Measurements from ENCODE around the gene JMJD1C. TPM values are rescaled to one million over a fixed set of nuclear protein-coding genes. Genes with fewer than 3 reads are reported as not detected.
"Not testable (repeated sequence)": the region's sequence is repeated elsewhere in the genome, so short reads cannot be mapped to it uniquely, and the experiment has no call there.

The JMJD1C gene
- polyA plus RNA-seq, 3 donors: 96.7 to 112 (median 108) TPM

GRCh38 chr10:63369711-63370110 is 96.1 kb downstream of the JMJD1C start:
- no peak for DNase-seq (ENCODE audit: low read depth in 3 of 3, low spot score in 2 of 3)

GRCh38 chr10:63368365-63368764 is 97.4 kb downstream of the JMJD1C start:
- no peak for DNase-seq (ENCODE audit: low read depth in 3 of 3, low spot score in 2 of 3)

- DNase-seq (ENCODE audit: low read depth in 3 of 3, low spot score in 2 of 3): no peak
Measured at GRCh38 chr10:63366933-63367332, 98.8 kb downstream of the JMJD1C start.

- no peak for DNase-seq (ENCODE audit: low read depth in 3 of 3, low spot score in 2 of 3)
Measured at GRCh38 chr10:63365976-63366765, 99.6 kb downstream of the JMJD1C start.

- DNase-seq (ENCODE audit: low read depth in 3 of 3, low spot score in 2 of 3): no peak
Measured at GRCh38 chr10:63364918-63365317, 100.9 kb downstream of the JMJD1C start.

GRCh38 chr10:63363951-63364350 is 101.8 kb downstream of the JMJD1C start:
- no peak for DNase-seq (ENCODE audit: low read depth in 3 of 3, low spot score in 2 of 3)

GRCh38 chr10:63355682-63356081 is 110.1 kb downstream of the JMJD1C start:
- no peak for DNase-seq (ENCODE audit: low read depth in 3 of 3, low spot score in 2 of 3)

GRCh38 chr10:63352976-63353375 is 112.8 kb downstream of the JMJD1C start:
- no peak for DNase-seq (ENCODE audit: low read depth in 3 of 3, low spot score in 2 of 3)

- DNase-seq (ENCODE audit: low read depth in 3 of 3, low spot score in 2 of 3): no peak
Measured at GRCh38 chr10:63348245-63348850, 117.4 kb downstream of the JMJD1C start.

- DNase-seq (ENCODE audit: low read depth in 3 of 3, low spot score in 2 of 3): no peak
Measured at GRCh38 chr10:63346015-63346441, 119.7 kb downstream of the JMJD1C start.

GRCh38 chr10:63344269-63344668 is 121.5 kb downstream of the JMJD1C start:
- DNase-seq (ENCODE audit: low read depth in 3 of 3, low spot score in 2 of 3): no peak

GRCh38 chr10:63343476-63343875 is 122.3 kb downstream of the JMJD1C start:
- DNase-seq (ENCODE audit: low read depth in 3 of 3, low spot score in 2 of 3): no peak

- not testable (repeated sequence) for DNase-seq (ENCODE audit: low read depth in 3 of 3, low spot score in 2 of 3)
Measured at GRCh38 chr10:63339640-63340039, 126.1 kb downstream of the JMJD1C start.

- no peak for DNase-seq (ENCODE audit: low read depth in 3 of 3, low spot score in 2 of 3)
Measured at GRCh38 chr10:63337455-63338251, 128.1 kb downstream of the JMJD1C start.

GRCh38 chr10:63331586-63331985 is 134.2 kb downstream of the JMJD1C start:
- DNase-seq (ENCODE audit: low read depth in 3 of 3, low spot score in 2 of 3): no peak

GRCh38 chr10:63324495-63324854 is 141.3 kb downstream of the JMJD1C start:
- DNase-seq (ENCODE audit: low read depth in 3 of 3, low spot score in 2 of 3): no peak

GRCh38 chr10:63323701-63324494 is 141.9 kb downstream of the JMJD1C start:
- DNase-seq (ENCODE audit: low read depth in 3 of 3, low spot score in 2 of 3): no peak

- DNase-seq (ENCODE audit: low read depth in 3 of 3, low spot score in 2 of 3): no peak
Measured at GRCh38 chr10:63320683-63321082, 145.1 kb downstream of the JMJD1C start.

GRCh38 chr10:63319231-63319630 is 146.5 kb downstream of the JMJD1C start:
- no peak for DNase-seq (ENCODE audit: low read depth in 3 of 3, low spot score in 2 of 3)

- no peak for DNase-seq (ENCODE audit: low read depth in 3 of 3, low spot score in 2 of 3)
Measured at GRCh38 chr10:63318491-63318890, 147.3 kb downstream of the JMJD1C start.

- no peak for DNase-seq (ENCODE audit: low read depth in 3 of 3, low spot score in 2 of 3)
Measured at GRCh38 chr10:63314020-63314419, 151.8 kb downstream of the JMJD1C start.
